H7 (cell line): Measurements from ENCODE around the gene EML5. TPM values are rescaled to one million over a fixed set of nuclear protein-coding genes. Genes with fewer than 3 reads are reported as not detected.

Experiments
- DNase-seq: peaks from one replicate; pipeline ENCODE4 v3.0.0; 2012
- H3K27me3 ChIP-seq: 2 replicates; pipeline ENCODE4 v1.6.0; 2011; ENCODE audit warnings: mild to moderate bottlenecking, low read length; ENCODE audit not compliant: control insufficient read depth, insufficient read depth
- H3K36me3 ChIP-seq: replicated peaks from 2 replicates; pipeline ENCODE4 v1.5.1; 2011; ENCODE audit warnings: low read length; ENCODE audit not compliant: control insufficient read depth, insufficient read depth
- H3K4me3 ChIP-seq: 2 replicates; pipeline ENCODE4 v1.5.1; 2011; ENCODE audit warnings: low read depth, mild to moderate bottlenecking, control low read depth, low read length, moderate library complexity; ENCODE audit not compliant: insufficient read depth
- total RNA-seq: library from RNA; depleted of rRNA; stranded (reverse); fragments of >200 nt; shearing (Covaris generic); gene quantifications from 2 replicates; pipeline ENCODE4 v1.2.3, GENCODE V29; 2014; rRNA removed

EML5 gene
- total RNA-seq, 1 experiment from 2014 or later: 0.38 TPM

DNA sequence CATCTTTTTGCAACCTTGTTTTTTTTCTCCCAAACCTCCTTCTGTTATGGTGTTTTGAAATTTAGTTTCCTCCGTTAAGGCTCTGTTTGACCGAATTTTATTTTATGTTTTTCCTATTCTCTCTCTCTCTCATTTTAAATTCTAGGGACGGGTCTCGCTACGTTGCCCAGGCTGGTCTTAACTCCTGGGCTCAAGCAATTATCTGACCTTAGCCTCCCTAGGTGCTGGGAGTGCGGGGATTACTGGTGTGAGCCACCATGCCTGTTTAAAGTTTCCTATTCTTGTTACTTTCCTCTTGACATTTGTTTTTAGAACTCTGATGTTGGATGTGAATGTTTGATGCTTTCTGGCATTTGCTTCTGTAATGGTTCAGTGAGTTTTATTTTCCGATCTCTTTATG lies 228.9 kb downstream of the EML5 start:
- DNase-seq: no peak

GRCh38 chr14:88562831-88563686 lies 229.7 kb downstream of the EML5 start, which contains the start of gene ZC3H14:
ZC3H14 (plus strand) TSS chr14:88563037; CDS start chr14:88563134, 97 bp downstream.
- H3K36me3 ChIP-seq: peaks cover 4% of the 10 kb centered on the region
- DNase-seq: peak; percentile 97
- H3K27me3 ChIP-seq: no peaks in the 10 kb centered on the region
- peak within 1 kb of the TSS; percentile 99 for H3K4me3 ChIP-seq

More for the DNA sequence above, 228.9 kb downstream of the EML5 start:
- Histone ChIP-seq H3K4me3 (peak overlapping the region; percentile 99), H3K27me3 (no peaks in the 10 kb centered on the region), H3K36me3 (peaks cover 10% of the 10 kb centered on the region)

DNA sequence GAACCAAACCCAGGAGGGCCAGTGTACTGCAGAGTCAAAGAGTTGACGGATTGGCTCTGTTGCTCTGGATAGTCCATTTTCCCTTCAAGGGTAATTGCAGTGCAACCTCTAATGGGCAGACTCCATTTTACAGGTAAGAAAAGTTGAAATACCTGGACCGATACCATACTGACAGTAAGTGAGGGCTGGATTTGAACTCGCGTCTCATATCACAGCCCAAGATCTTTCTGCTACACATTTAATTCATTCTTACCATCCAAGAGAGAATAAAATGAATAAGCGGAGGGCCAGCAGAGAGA lies 230.3 kb downstream of the EML5 start:
- no peaks in the 10 kb centered on the region for H3K27me3 ChIP-seq
- 0 out of 2 replicates have a peak, but pooled peaks cover 2% of the 10 kb centered on the region for H3K36me3 ChIP-seq
- DNase-seq: peak; percentile 26
- H3K4me3 ChIP-seq: peak overlapping the region; percentile 99

Other genes with a start within 250 kb of the EML5 start
- 3.5 and 6.1 TPM in 2 replicates for gene PTPN21, start 237.9 kb downstream of the EML5 start, total RNA-seq
- gene ZC3H14, start 229.9 kb downstream of the EML5 start, total RNA-seq: 65.6 and 69.3 TPM in 2 replicates
- gene TTC8, start 31.7 kb upstream of the EML5 start, total RNA-seq: 14.1 and 16.7 TPM in 2 replicates